Measurements from ENCODE around the gene SHISA6.

Gene SHISA6

GRCh38 chr17:11589716-11590115, 348.7 kb downstream of the SHISA6 start:
- no peak for DNase-seq (ENCODE audit: low spot score)

- DNase-seq (ENCODE audit: low spot score): peak; percentile 74
These were observed 357.5 kb downstream of the SHISA6 start, which contains the start of gene DNAH9 for GRCh38 chr17:11598274-11599221. Gene DNAH9 (plus strand): TSS chr17:11598470. CDS start chr17:11598499, 29 bp downstream.

DNA sequence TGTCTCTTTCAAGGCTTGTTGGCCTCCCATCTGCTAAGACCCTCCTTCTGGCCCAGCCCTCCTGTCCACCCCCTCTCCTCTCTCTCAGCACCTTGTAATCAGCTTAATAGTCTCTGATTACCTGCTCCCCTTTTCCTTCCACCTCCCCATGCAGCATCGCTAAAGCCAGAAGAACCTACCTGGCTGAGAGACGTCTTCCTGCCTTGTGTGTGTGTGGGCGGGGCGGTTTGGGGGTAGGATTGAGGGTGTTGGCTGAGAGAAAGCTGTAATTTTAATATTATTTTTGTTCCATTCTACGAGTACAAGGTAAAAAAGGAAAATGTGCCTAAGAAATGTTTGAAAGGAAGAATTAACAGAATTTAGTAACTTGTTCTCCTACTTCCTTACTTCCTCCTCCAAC, 360.6 kb downstream of the SHISA6 start:
- no peak for DNase-seq (ENCODE audit: low spot score)

- no peak for DNase-seq (ENCODE audit: low spot score)
These were observed 367.4 kb downstream of the SHISA6 start for GRCh38 chr17:11608396-11608795.

DNA sequence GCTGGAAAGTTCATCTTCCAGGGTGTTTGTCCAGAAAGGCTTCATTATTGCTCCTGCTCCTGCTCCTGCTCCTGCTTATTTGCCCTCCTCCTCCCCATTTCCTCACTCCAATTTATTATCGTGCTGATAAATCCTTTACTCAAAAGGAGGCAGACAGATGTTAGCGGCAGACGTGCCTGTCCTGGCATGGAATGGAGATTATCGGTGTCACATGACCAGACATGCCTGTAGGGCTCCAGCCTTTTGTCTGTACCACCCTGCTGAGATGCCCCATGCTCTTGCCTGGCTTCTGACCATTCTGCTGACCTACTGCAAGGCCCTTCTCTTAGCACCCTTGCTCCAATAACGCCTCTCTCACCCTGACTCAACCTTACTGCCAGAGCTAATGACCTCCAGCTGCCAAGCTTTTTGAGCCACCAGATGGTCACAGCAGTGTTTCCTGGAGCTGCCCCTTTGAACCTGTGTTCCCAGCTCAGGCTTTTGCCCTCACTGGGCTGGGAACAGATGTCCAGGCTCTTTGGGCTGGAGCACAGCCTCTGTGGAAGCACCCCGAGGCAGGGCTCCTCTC, 370.1 kb downstream of the SHISA6 start:
- DNase-seq (ENCODE audit: low spot score): no peak

GRCh38 chr17:11612956-11613355, 371.9 kb downstream of the SHISA6 start:
- DNase-seq (ENCODE audit: low spot score): no peak

All from COLO829 (cell line).